Neural progenitor cell (in vitro differentiated cells): Measurements from ENCODE around the gene MRPL36.

ENCODE experiments used
- CTCF ChIP-seq: fragments of 200-600 bp; sonication (generic); IDR thresholded peaks from 2 replicates; pipeline ENCODE4 v1.5.1; 2017; ENCODE audit warnings: antibody characterized with exemption, mild to moderate bottlenecking
- EZH2 ChIP-seq: fragments of 200-600 bp; sonication (generic); IDR thresholded peaks from 2 replicates; pipeline ENCODE4 v1.6.1; 2017; ENCODE audit warnings: antibody characterized with exemption, mild to moderate bottlenecking, moderate library complexity
- EZH2phosphoT487 ChIP-seq: fragments of 200-600 bp; sonication (generic); IDR thresholded peaks from 2 replicates; pipeline ENCODE4 v1.6.1; 2017; ENCODE audit warnings: antibody characterized with exemption

- TF ChIP-seq EZH2 (no peak), CTCF (no peak), EZH2phosphoT487 (no peak)
Measured at GRCh38 chr5:1789834-1790471, 9.7 kb downstream of the MRPL36 start.
